C4-2B (cell line): ENCODE data around the gene KLHDC4.

Source experiments
- CTCF ChIP-seq: fragments of 450-650 bp; conservative IDR thresholded peaks from 2 replicates; pipeline ENCODE4 v1.5.1; 2017; ENCODE audit warnings: mild to moderate bottlenecking
- ZFX ChIP-seq: fragments of 450-650 bp; IDR thresholded peaks from 2 replicates; pipeline ENCODE4 v1.6.1; 2017

GRCh38 chr16:87803385-87803784 lies 37.6 kb upstream of the KLHDC4 start:
- TF ChIP-seq CTCF (no peak), ZFX (no peak)
